ENCODE measurements around the gene MAGEB1.

The MAGEB1 gene

GRCh38 chrX:30246769-30247489, at the start of gene MAGEB1:
MAGEB1 (plus strand) TSS chrX:30247146; CDS start chrX:30250494, 3,348 bp downstream.
- Histone ChIP-seq H3K4me3 (ENCODE audit: low read depth, low read length) (no peak within 1 kb of the TSS), H3K27ac (no peak within 1 kb of the TSS)
- DNase-seq: no peak

GRCh38 chrX:30212172-30212571, 34.8 kb upstream of the MAGEB1 start:
- TF ChIP-seq CTCF (IDR thresholded peaks at IDR 0.05; ENCODE audit: low read depth, low read length): no peak
- Histone ChIP-seq H3K27ac (no peak overlapping the region), H3K27me3 (ENCODE audit: insufficient read depth, low read depth, severe bottlenecking) (peaks cover 2% of the 10 kb centered on the region), H3K4me3 (ENCODE audit: low read depth, low read length) (no peak overlapping the region), H3K9me3 (ENCODE audit: severe bottlenecking) (no peaks in the 10 kb centered on the region), H3K36me3 (no peaks in the 10 kb centered on the region)
- no peak for DNase-seq

More at GRCh38 chrX:30246769-30247489, at the start of gene MAGEB1:
- peak; percentile 21; the same call in 1 of the 2 replicates for TF ChIP-seq CTCF (IDR thresholded peaks at IDR 0.05; ENCODE audit: low read depth, low read length)
- H3K27me3 ChIP-seq (ENCODE audit: insufficient read depth, low read depth, severe bottlenecking): peaks cover 7% of the 10 kb centered on the region
- H3K36me3 ChIP-seq: no peaks in the 10 kb centered on the region
- no peaks in the 10 kb centered on the region for H3K9me3 ChIP-seq (ENCODE audit: severe bottlenecking)

GRCh38 chrX:30215357-30215843, 31.5 kb upstream of the MAGEB1 start, which contains the start of gene MAGEB2:
MAGEB2 (plus strand) TSS chrX:30215563; CDS start chrX:30218581, 3,018 bp downstream.
- DNase-seq: no peak
- Histone ChIP-seq H3K27ac (no peak within 1 kb of the TSS), H3K4me3 (ENCODE audit: low read depth, low read length) (no peak within 1 kb of the TSS), H3K27me3 (ENCODE audit: insufficient read depth, low read depth, severe bottlenecking) (peaks cover 6% of the 10 kb centered on the region), H3K9me3 (ENCODE audit: severe bottlenecking) (no peaks in the 10 kb centered on the region), H3K36me3 (no peaks in the 10 kb centered on the region)
- TF ChIP-seq CTCF (IDR thresholded peaks at IDR 0.05; ENCODE audit: low read depth, low read length): peak; percentile 44

GRCh38 chrX:30217465-30217864, 29.5 kb upstream of the MAGEB1 start:
- no peaks in the 10 kb centered on the region for H3K9me3 ChIP-seq (ENCODE audit: severe bottlenecking)
- no peak overlapping the region for H3K4me3 ChIP-seq (ENCODE audit: low read depth, low read length)
- peaks cover 6% of the 10 kb centered on the region for H3K27me3 ChIP-seq (ENCODE audit: insufficient read depth, low read depth, severe bottlenecking)
- H3K36me3 ChIP-seq: no peaks in the 10 kb centered on the region
- H3K27ac ChIP-seq: no peak overlapping the region
- DNase-seq: no peak
- no peak for TF ChIP-seq CTCF (IDR thresholded peaks at IDR 0.05; ENCODE audit: low read depth, low read length)

- peaks cover 6% of the 10 kb centered on the region for H3K27me3 ChIP-seq (ENCODE audit: insufficient read depth, low read depth, severe bottlenecking)
- no peaks in the 10 kb centered on the region for H3K36me3 ChIP-seq
- no peaks in the 10 kb centered on the region for H3K9me3 ChIP-seq (ENCODE audit: severe bottlenecking)
- TF ChIP-seq CTCF (IDR thresholded peaks at IDR 0.05; ENCODE audit: low read depth, low read length): no peak
- no peak overlapping the region for H3K4me3 ChIP-seq (ENCODE audit: low read depth, low read length)
- no peak overlapping the region for H3K27ac ChIP-seq
- DNase-seq: no peak
Observed at GRCh38 chrX:30219372-30219771, 27.6 kb upstream of the MAGEB1 start.
